NCI-H2029 (cell line): ENCODE measurements around the gene NOG.

Source experiments
- DNase-seq: peaks from one replicate; lab custom pipeline; 2025; lab: John Stamatoyannopoulos, UW

The NOG gene

GRCh38 chr17:56637254-56637653, 43.8 kb downstream of the NOG start:
- no peak for DNase-seq

DNA sequence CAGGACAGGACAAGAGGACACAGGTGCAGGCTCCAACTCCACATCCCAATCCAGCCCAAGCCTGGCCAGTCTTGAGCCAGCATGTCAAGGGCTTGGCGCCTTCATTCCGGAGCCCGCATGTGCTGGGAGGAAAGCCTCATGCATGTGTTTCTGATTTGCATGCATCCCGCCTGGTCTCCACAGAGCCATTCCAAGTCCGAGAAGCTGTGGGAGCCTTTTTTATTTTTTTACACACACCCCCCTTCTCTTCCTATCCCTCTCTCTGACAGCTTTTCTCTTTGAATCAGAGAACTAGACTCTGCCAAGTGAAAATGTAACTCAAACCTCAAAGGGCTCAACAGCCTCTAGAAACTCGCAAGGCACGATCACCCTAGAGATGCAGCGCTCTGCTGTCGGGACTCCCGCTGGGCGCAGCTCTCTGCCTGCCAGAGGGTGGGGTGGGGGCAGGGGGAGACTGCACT, 45.1 kb downstream of the NOG start:
- no peak for DNase-seq

- DNase-seq = no peak
Measured at GRCh38 chr17:56639517-56639916, 46.0 kb downstream of the NOG start.

DNA sequence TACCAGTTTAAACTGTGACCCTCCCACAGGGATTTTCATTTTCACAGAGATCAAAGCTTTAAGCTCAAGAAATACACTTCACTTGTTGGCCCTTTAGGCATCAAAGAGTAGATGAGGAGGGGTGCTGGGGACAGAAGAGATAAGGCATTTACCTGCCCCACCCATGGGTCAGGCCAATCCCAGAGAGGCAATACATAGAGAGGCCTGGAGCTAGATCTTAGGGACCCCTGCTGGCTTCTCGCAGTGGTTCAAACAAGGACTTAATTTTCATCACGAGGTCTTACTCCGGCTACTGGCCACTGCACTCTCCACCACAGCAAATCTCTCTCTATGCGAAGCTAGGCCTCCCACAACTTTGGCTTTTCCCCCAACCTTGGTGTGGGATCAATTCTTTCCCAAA, 46.6 kb downstream of the NOG start:
- no peak for DNase-seq

DNA sequence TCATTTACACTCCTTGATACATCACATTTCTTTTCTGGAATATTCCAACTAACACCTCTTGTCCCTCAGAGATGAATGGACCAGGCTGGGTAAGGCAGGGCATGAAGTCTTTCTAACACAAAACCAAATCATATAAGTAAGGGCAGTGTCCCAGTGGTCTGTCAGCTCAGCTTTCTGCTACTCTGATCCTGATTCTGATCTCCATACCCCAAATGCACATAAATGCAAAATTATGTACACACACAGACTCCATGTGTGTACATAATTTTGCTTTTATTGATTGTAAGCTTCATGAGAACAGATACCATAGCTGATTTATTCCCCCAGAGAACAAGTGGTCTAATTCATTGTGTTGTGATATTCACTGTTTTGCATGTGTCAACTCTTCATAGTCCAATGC, 47.9 kb downstream of the NOG start:
- no peak for DNase-seq

DNA sequence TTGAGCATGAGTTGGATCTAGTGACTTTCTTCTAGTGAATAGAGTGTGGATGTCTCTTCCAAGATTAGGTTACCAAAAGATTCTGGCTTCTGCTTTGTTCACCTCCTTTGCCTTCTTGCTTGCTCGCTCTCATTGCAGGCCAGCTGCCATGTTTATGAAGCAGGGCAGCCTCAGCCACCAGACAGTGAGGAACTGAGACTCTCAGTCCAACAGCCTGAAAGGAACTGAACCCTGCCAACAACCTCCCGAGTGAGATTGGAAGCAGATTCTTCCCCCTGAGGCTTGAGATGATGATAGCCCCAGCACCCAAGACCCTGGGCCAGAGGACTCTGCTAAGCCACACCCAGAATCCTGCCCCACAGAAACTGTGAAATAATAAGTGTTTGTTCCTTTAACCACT, 48.4 kb downstream of the NOG start:
- no peak for DNase-seq

GRCh38 chr17:56642424-56642823, 48.9 kb downstream of the NOG start:
- DNase-seq = no peak
